Immature natural killer cell (primary cell): ENCODE measurements around the gene PTPRT. TPM values are rescaled to one million over a fixed set of nuclear protein-coding genes. Genes with fewer than 3 reads are reported as not detected.

Experiments
- DNase-seq, 3 donors: peaks; one replicate each; pipeline ENCODE4 v3.0.0; 2022; ENCODE audit warnings: mixed read lengths in 1 of 3
- H3K27ac Mint-ChIP-seq, 6 donors: one replicate each; pipeline ENCODE4 v1.8.0; 2020; ENCODE audit warnings: mixed read lengths in 6 of 6, mild to moderate bottlenecking in 5 of 6, inconsistent platforms in 4 of 6, moderate library complexity in 3 of 6
- H3K27me3 Mint-ChIP-seq, 3 donors: one replicate each; pipeline ENCODE4 v1.8.0; 2020 to 2021; ENCODE audit warnings: low read depth in 3 of 3, mild to moderate bottlenecking in 3 of 3, mixed read lengths in 3 of 3, moderate library complexity in 3 of 3, inconsistent platforms in 1 of 3
- H3K36me3 Mint-ChIP-seq, 3 donors: one replicate each; pipeline ENCODE4 v1.8.0; 2020; ENCODE audit warnings: mixed read lengths in 3 of 3, inconsistent platforms in 2 of 3, mild to moderate bottlenecking in 2 of 3
- H3K4me1 Mint-ChIP-seq, 2 donors: one replicate each; pipeline ENCODE4 v1.8.0; 2020; ENCODE audit warnings: inconsistent platforms in 2 of 2, mild to moderate bottlenecking in 2 of 2, mixed read lengths in 2 of 2, moderate library complexity in 1 of 2
- H3K4me3 Mint-ChIP-seq, 5 donors: one replicate each; pipeline ENCODE4 v1.8.0; 2020; ENCODE audit warnings: mild to moderate bottlenecking in 5 of 5, mixed read lengths in 5 of 5, inconsistent platforms in 3 of 5, moderate library complexity in 3 of 5
- H3K9me3 Mint-ChIP-seq, 6 donors: one replicate each; pipeline ENCODE4 v1.8.0; 2020; ENCODE audit warnings: mild to moderate bottlenecking in 6 of 6, mixed read lengths in 6 of 6, inconsistent platforms in 4 of 6, moderate library complexity in 3 of 6
- polyA plus RNA-seq, 3 donors: library from polyadenylated mRNA; unstranded; fragments of 300-500 nt; fragmentation: Illumina TruSeq; gene quantifications; one replicate each; pipeline ENCODE4 v1.2.3, GENCODE V29; 2021

Gene PTPRT
- polyA plus RNA-seq, 3 donors from 2014 or later = not detected

GRCh38 chr20:42510686-42511085, 679.0 kb downstream of the PTPRT start:
- peaks cover 0 to 1% (median 0%) of the 10 kb centered on the region in 3 donors for H3K27me3 Mint-ChIP-seq
- no peaks in the 10 kb centered on the region for H3K36me3 Mint-ChIP-seq
- DNase-seq = no peak
- H3K27ac Mint-ChIP-seq = no peak overlapping the region
- H3K9me3 Mint-ChIP-seq = peaks cover 0 to 6% (median 0%) of the 10 kb centered on the region in 6 donors
- no peak overlapping the region for H3K4me3 Mint-ChIP-seq
- H3K4me1 Mint-ChIP-seq = no peaks in the 10 kb centered on the region

GRCh38 chr20:42507874-42508273, 681.8 kb downstream of the PTPRT start:
- Mint-ChIP-seq H3K9me3 (peaks cover 0 to 11% (median 2%) of the 10 kb centered on the region in 6 donors), H3K4me1 (no peaks in the 10 kb centered on the region), H3K4me3 (no peak overlapping the region), H3K27ac (no peak overlapping the region), H3K27me3 (peaks cover 0 to 1% (median 0%) of the 10 kb centered on the region in 3 donors), H3K36me3 (no peaks in the 10 kb centered on the region)
- DNase-seq = no peak

GRCh38 chr20:42506397-42506796, 683.3 kb downstream of the PTPRT start:
- Mint-ChIP-seq H3K27ac (no peak overlapping the region), H3K27me3 (no peaks in the 10 kb centered on the region), H3K36me3 (no peaks in the 10 kb centered on the region), H3K4me1 (no peaks in the 10 kb centered on the region), H3K4me3 (no peak overlapping the region), H3K9me3 (peaks cover 0 to 11% (median 2%) of the 10 kb centered on the region in 6 donors)
- no peak for DNase-seq

GRCh38 chr20:42502591-42502990, 687.1 kb downstream of the PTPRT start:
- DNase-seq = no peak
- Mint-ChIP-seq H3K4me1 (no peaks in the 10 kb centered on the region), H3K4me3 (no peak overlapping the region), H3K27ac (no peak overlapping the region), H3K9me3 (peaks cover 0 to 12% (median 7%) of the 10 kb centered on the region in 6 donors), H3K36me3 (no peaks in the 10 kb centered on the region), H3K27me3 (no peaks in the 10 kb centered on the region)

GRCh38 chr20:42496595-42496994, 693.1 kb downstream of the PTPRT start:
- H3K27me3 Mint-ChIP-seq = peaks cover 0 to 1% (median 0%) of the 10 kb centered on the region in 3 donors
- H3K9me3 Mint-ChIP-seq = peaks cover 0 to 11% (median 5%) of the 10 kb centered on the region in 6 donors

GRCh38 chr20:42494290-42494689, 695.4 kb downstream of the PTPRT start:
- H3K27ac Mint-ChIP-seq = no peak overlapping the region
- H3K9me3 Mint-ChIP-seq = peaks cover 0 to 11% (median 5%) of the 10 kb centered on the region in 6 donors
- no peaks in the 10 kb centered on the region for H3K4me1 Mint-ChIP-seq
- no peaks in the 10 kb centered on the region for H3K36me3 Mint-ChIP-seq
- no peak overlapping the region for H3K4me3 Mint-ChIP-seq
- no peak for DNase-seq
- H3K27me3 Mint-ChIP-seq = peaks cover 0 to 3% (median 0%) of the 10 kb centered on the region in 3 donors

More at GRCh38 chr20:42496595-42496994, 693.1 kb downstream of the PTPRT start:
- Mint-ChIP-seq H3K36me3 (no peaks in the 10 kb centered on the region), H3K4me1 (no peaks in the 10 kb centered on the region), H3K4me3 (no peak overlapping the region), H3K27ac (no peak overlapping the region)
- no peak for DNase-seq

GRCh38 chr20:42493001-42493400, 696.7 kb downstream of the PTPRT start:
- Mint-ChIP-seq H3K27me3 (peaks cover 0 to 3% (median 0%) of the 10 kb centered on the region in 3 donors), H3K4me3 (no peak overlapping the region), H3K27ac (no peak overlapping the region), H3K36me3 (no peaks in the 10 kb centered on the region), H3K4me1 (no peaks in the 10 kb centered on the region), H3K9me3 (peaks cover 0 to 7% (median 3%) of the 10 kb centered on the region in 6 donors)
- no peak for DNase-seq

- DNase-seq = no peak
- Mint-ChIP-seq H3K4me1 (no peaks in the 10 kb centered on the region), H3K36me3 (no peaks in the 10 kb centered on the region), H3K27me3 (peaks cover 0 to 3% (median 0%) of the 10 kb centered on the region in 3 donors), H3K4me3 (no peak overlapping the region), H3K27ac (no peak overlapping the region), H3K9me3 (peaks cover 0 to 7% (median 3%) of the 10 kb centered on the region in 6 donors)
Measured at GRCh38 chr20:42492290-42492689, 697.4 kb downstream of the PTPRT start.

- no peaks in the 10 kb centered on the region for H3K4me1 Mint-ChIP-seq
- H3K27me3 Mint-ChIP-seq = no peaks in the 10 kb centered on the region
- peaks cover 0 to 10% (median 3%) of the 10 kb centered on the region in 6 donors for H3K9me3 Mint-ChIP-seq
- H3K27ac Mint-ChIP-seq = no peak overlapping the region
- no peak overlapping the region for H3K4me3 Mint-ChIP-seq
- DNase-seq = no peak
- no peaks in the 10 kb centered on the region for H3K36me3 Mint-ChIP-seq
Measured at GRCh38 chr20:42485556-42485955, 704.1 kb downstream of the PTPRT start.

GRCh38 chr20:42484790-42485375, 704.8 kb downstream of the PTPRT start:
- H3K9me3 Mint-ChIP-seq = peaks cover 0 to 9% (median 3%) of the 10 kb centered on the region in 6 donors
- no peaks in the 10 kb centered on the region for H3K36me3 Mint-ChIP-seq
- H3K4me1 Mint-ChIP-seq = no peaks in the 10 kb centered on the region
- peak overlapping the region in 1 of 5 donors; percentile 10 for H3K4me3 Mint-ChIP-seq
- DNase-seq = no peak
- H3K27me3 Mint-ChIP-seq = no peaks in the 10 kb centered on the region
- no peak overlapping the region for H3K27ac Mint-ChIP-seq

GRCh38 chr20:42484335-42484734, 705.4 kb downstream of the PTPRT start:
- Mint-ChIP-seq H3K4me1 (no peaks in the 10 kb centered on the region), H3K27ac (no peak overlapping the region), H3K4me3 (no peak overlapping the region), H3K27me3 (no peaks in the 10 kb centered on the region), H3K9me3 (peaks cover 0 to 8% (median 3%) of the 10 kb centered on the region in 6 donors), H3K36me3 (no peaks in the 10 kb centered on the region)
- DNase-seq = no peak

GRCh38 chr20:42483730-42484303, 705.9 kb downstream of the PTPRT start:
- H3K4me3 Mint-ChIP-seq = no peak overlapping the region
- no peak overlapping the region for H3K27ac Mint-ChIP-seq
- no peaks in the 10 kb centered on the region for H3K36me3 Mint-ChIP-seq
- H3K9me3 Mint-ChIP-seq = peaks cover 0 to 8% (median 3%) of the 10 kb centered on the region in 6 donors
- peaks cover 0 to 2% (median 0%) of the 10 kb centered on the region in 3 donors for H3K27me3 Mint-ChIP-seq
- DNase-seq = no peak
- H3K4me1 Mint-ChIP-seq = no peaks in the 10 kb centered on the region

- peaks cover 1 to 3% (median 2%) of the 10 kb centered on the region in 3 donors for H3K27me3 Mint-ChIP-seq
- no peak overlapping the region for H3K27ac Mint-ChIP-seq
- no peak for DNase-seq
- no peaks in the 10 kb centered on the region for H3K4me1 Mint-ChIP-seq
- no peaks in the 10 kb centered on the region for H3K36me3 Mint-ChIP-seq
- peaks cover 0 to 6% (median 3%) of the 10 kb centered on the region in 6 donors for H3K9me3 Mint-ChIP-seq
- H3K4me3 Mint-ChIP-seq = no peak overlapping the region
Measured at GRCh38 chr20:42482808-42483207, 706.9 kb downstream of the PTPRT start.

- no peaks in the 10 kb centered on the region for H3K36me3 Mint-ChIP-seq
- H3K9me3 Mint-ChIP-seq = peaks cover 0 to 3% (median under 1%) of the 10 kb centered on the region in 6 donors
- DNase-seq = no peak
- no peak overlapping the region for H3K4me3 Mint-ChIP-seq
- no peak overlapping the region for H3K27ac Mint-ChIP-seq
- H3K4me1 Mint-ChIP-seq = no peaks in the 10 kb centered on the region
- H3K27me3 Mint-ChIP-seq = peaks cover 3% of the 10 kb centered on the region in 3 donors
Measured at GRCh38 chr20:42475773-42476172, 713.9 kb downstream of the PTPRT start.
